Sigmoid colon (tissue), 4 donors: ENCODE data around the gene GSX2.

ENCODE experiments used
- EP300 ChIP-seq, 4 donors: sonication (generic); formaldehyde crosslinking; IDR thresholded peaks; one replicate each; pipeline ENCODE4 v1.6.1; 2017; ENCODE audit warnings: antibody characterized with exemption in 4 of 4
- POLR2A ChIP-seq, 2 donors: fragments of 450-650 bp; IDR thresholded peaks; one replicate each; pipeline ENCODE4 v1.6.1; 2016; ENCODE audit warnings: antibody characterized with exemption in 2 of 2, mild to moderate bottlenecking in 2 of 2, moderate library complexity in 2 of 2
- POLR2AphosphoS5 ChIP-seq, 4 donors: sonication (generic); formaldehyde crosslinking; IDR thresholded peaks; one replicate each; pipeline ENCODE4 v1.6.1; 2017; ENCODE audit warnings: antibody characterized with exemption in 4 of 4
- TF ChIP-seq, protein P1 (sequence below), 4 experiments: fragments of 450-650 bp in 3 of 4; fragments of 200-600 bp in 1 of 4; IDR thresholded peaks; one replicate each; pipeline ENCODE4 v1.5.1; 2016 to 2019; ENCODE audit warnings: antibody characterized with exemption in 4 of 4, mild to moderate bottlenecking in 3 of 4, moderate library complexity in 2 of 4

DNA sequence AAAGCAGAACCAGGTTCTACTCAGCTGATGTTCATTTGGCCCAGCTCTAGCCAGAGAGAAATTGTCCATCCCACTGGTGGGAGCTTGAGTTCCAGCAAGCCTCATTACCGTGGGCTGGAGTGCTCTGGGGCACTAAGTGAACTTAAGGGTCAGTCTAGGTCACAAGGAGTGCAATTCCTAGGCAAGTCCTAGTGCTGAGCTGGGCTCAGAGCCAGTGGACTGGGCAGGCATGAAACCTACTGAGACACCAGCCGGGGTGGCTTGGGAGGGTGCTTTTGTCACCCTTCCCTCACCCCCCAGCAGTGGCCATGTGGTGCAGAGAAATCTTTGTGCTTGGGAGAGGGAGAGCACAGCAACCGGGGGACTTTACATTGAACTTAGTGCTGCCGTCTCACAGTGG, 39.4 kb downstream of the GSX2 start:
- TF ChIP-seq POLR2A (IDR thresholded peaks at IDR 0.05), result no peak
- TF ChIP-seq, protein P1, sequence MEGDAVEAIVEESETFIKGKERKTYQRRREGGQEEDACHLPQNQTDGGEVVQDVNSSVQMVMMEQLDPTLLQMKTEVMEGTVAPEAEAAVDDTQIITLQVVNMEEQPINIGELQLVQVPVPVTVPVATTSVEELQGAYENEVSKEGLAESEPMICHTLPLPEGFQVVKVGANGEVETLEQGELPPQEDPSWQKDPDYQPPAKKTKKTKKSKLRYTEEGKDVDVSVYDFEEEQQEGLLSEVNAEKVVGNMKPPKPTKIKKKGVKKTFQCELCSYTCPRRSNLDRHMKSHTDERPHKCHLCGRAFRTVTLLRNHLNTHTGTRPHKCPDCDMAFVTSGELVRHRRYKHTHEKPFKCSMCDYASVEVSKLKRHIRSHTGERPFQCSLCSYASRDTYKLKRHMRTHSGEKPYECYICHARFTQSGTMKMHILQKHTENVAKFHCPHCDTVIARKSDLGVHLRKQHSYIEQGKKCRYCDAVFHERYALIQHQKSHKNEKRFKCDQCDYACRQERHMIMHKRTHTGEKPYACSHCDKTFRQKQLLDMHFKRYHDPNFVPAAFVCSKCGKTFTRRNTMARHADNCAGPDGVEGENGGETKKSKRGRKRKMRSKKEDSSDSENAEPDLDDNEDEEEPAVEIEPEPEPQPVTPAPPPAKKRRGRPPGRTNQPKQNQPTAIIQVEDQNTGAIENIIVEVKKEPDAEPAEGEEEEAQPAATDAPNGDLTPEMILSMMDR (IDR thresholded peaks at IDR 0.05), result no peak
- no peak for TF ChIP-seq EP300 (IDR thresholded peaks at IDR 0.05)
- no peak for TF ChIP-seq POLR2AphosphoS5 (IDR thresholded peaks at IDR 0.05)
